ENCODE data around the gene DNAJC8. TPM values are rescaled to one million over a fixed set of nuclear protein-coding genes. Genes with fewer than 3 reads are reported as not detected.

The DNAJC8 gene, protein sequence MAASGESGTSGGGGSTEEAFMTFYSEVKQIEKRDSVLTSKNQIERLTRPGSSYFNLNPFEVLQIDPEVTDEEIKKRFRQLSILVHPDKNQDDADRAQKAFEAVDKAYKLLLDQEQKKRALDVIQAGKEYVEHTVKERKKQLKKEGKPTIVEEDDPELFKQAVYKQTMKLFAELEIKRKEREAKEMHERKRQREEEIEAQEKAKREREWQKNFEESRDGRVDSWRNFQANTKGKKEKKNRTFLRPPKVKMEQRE
- 66.3 and 108 TPM in 2 replicates for total RNA-seq

DNA sequence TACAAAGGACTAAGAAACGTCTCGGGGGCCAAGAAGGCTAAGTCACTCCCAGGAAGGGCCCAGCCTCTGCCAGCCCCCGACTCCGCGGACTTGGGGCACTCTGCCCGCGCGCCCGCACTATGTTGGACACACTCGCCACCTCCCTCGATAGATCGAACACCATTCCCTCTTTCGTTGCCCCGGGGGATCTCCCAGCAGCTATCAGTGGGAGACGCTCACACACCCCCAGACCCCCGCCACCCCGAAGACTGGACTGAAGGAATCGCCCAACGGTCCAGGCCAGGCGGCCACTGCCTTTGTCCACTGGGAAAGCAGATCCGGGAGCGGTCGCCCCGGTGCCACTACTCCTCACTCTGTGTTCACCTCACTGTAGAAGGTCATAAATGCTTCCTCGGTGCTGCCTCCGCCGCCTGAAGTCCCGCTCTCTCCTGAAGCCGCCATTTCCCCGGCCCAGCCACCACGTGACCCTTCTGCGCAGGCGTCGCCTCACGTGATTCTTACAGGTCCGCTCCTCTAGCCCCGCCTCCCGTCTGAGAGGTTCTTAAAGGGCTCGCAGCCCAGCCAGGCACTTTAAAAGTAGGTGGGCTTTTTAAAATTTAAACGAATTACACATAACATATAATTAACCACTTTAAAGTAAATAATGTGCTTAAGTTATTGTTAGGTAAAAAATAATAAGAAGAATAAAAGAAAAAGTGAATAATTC, at the start of gene DNAJC8:
DNAJC8 (minus strand) TSS at position 472 of the 706 bp plus-strand sequence; CDS start at position 441, 31 bp downstream.

DNA sequence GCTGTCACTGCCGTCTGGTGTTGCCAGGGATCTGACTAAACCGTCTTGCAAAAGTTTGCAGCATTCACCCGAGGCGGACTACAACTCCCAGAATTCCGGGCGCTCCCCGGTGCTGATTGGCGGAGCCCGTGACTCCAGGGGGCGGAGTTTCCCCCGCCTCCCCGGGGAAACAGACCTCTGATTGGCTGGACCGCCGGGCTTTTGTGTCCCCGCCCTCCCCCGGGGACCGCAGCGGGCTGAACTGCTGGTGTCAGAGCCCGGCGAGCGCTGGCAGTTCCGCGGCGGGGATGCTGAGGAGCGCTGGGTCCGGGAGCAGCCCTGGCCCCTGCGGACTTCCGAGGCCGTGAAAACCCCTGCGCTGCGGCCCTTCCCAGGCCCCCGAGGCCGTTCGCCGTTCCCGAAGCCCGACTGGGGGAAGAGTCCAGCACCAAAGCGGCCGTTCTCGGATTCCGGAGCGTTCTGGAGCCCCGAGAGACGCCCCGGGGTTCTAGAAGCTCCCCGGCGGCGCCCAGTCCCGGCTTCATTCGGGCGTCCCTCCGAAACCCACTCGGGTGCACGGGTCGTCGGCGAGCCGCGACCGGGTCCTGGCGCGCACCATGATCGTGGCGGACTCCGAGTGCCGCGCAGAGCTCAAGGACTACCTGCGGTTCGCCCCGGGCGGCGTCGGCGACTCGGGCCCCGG, 26.6 kb upstream of the DNAJC8 start, which contains the start of gene SESN2:
SESN2 (plus strand) TSS at position 267 of the 682 bp plus-strand sequence; CDS start at position 597, 330 bp downstream.

DNA sequence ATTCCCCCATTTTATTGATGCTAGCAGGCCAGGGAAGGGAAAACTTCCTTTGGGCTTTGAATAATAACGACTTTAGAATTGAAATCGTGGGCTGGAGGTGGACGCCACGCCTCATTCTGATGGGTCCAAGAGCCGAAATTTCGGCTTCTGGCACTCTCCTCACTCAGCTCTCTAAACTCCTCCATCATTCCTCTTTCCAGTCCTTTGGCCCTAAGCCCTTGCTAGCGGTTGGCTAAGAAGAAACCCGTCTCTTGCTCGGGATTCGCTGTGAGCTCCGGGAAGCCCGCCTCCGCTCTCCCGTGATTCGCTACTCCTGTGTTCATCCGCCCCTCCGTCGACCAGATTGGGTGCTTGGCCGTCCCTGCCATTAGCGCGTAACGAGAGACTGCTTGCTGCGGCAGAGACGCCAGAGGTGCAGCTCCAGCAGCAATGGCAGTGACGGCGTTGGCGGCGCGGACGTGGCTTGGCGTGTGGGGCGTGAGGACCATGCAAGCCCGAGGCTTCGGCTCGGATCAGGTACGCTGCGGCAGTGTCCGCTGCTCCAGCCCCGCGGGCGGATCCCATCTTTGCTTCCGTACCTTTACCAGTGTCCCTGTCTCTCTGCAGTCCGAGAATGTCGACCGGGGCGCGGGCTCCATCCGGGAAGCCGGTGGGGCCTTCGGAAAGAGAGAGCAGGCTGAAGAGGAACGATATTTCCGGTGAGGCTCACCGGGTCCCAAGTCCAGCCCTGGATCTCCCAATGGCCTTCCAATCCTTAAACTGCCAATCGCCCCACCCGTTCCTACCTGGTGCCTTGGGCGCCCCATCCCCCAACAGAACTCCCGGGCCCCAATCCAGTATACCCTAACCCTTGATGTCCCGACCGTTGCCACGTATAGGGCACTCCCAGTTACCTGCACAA, 3.2 kb upstream of the DNAJC8 start, which contains the start of gene ATP5IF1:
ATP5IF1 (plus strand) TSS at position 370 of the 901 bp plus-strand sequence; CDS start at position 430, 60 bp downstream.

DNA sequence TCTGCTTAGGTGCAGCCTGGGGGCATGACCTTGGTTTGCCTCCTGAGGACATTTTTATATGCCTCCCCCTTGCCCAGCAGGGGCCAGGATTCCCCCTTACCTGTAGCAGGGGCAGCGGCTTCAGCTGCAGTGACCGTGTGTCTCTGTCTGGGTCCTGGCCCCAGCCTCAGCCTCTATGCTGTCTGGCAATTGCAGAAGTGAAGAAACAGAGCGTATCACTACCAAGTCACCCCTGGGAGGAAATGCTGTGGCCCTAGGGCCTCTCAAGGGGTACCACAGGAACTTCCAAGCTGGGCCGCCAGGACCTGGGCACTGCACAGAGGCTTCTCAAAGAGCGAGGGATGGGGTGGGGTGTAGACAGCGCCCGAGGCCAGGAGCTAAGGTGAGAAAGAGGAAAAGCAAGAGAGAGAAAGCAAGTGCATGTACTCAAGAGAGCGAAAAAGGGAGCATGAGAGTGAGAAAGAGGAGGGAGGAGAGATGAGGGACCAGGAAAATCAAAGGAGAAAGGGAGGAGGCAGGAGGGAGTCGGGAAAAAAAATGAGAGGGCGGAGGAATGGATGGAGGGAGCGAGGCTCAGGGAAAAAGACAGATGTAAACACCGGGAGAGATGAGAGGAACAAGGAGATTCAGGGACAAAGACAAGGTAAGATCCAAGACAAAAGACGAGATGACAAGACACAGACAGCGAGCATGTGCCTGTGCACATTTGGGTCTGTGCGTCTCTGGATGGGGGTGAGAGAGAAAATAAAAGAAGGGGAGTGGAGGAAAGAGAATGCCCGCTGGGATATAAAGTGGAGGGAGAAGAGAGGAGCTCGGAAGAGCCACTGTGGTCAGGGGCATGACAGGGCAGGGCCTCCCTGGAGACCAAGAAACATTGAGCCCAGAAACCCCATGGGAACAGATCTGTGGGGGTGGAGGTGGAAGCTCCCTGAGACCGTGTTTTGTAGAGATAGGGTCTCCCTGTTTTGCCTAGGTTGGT, 56.0 kb downstream of the DNAJC8 start, which contains the start of gene PTAFR:
PTAFR (minus strand) TSS at position 199 of the 979 bp plus-strand sequence. CDS start 25,669 bp downstream, outside the sequence.

Other genes starting within 250 kb of the DNAJC8 start
- 11.4 and 14.0 TPM in 2 replicates for gene EYA3, start 144.4 kb downstream of the DNAJC8 start, total RNA-seq
- under 0.01 TPM in 2 replicates for gene PTAFR, start 56.3 kb downstream of the DNAJC8 start, total RNA-seq
- gene ATP5IF1, start 3.1 kb upstream of the DNAJC8 start, total RNA-seq = 109 and 220 TPM in 2 replicates
- gene SESN2, start 26.5 kb upstream of the DNAJC8 start, total RNA-seq = 8.4 and 9.1 TPM in 2 replicates
- gene MED18, start 96.0 kb upstream of the DNAJC8 start, total RNA-seq = 25.2 and 27.6 TPM in 2 replicates
- gene PHACTR4, start 136.7 kb upstream of the DNAJC8 start, total RNA-seq = 10.9 and 11.7 TPM in 2 replicates

Measured in epithelial cell of umbilical artery (primary cell).